ENCODE data around the gene SNX33.

DNA sequence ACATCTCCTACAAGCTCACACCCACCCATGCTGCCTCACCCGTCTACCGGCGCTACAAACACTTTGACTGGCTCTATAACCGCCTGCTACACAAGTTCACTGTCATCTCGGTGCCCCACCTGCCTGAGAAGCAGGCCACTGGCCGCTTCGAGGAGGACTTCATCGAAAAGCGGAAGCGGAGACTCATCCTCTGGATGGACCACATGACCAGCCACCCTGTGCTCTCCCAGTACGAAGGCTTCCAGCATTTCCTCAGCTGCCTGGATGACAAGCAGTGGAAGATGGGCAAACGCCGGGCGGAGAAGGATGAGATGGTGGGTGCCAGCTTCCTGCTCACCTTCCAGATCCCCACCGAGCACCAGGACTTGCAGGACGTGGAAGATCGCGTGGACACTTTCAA lies 2.1 kb downstream of the SNX33 start:
- TF ChIP-seq, protein P1, sequence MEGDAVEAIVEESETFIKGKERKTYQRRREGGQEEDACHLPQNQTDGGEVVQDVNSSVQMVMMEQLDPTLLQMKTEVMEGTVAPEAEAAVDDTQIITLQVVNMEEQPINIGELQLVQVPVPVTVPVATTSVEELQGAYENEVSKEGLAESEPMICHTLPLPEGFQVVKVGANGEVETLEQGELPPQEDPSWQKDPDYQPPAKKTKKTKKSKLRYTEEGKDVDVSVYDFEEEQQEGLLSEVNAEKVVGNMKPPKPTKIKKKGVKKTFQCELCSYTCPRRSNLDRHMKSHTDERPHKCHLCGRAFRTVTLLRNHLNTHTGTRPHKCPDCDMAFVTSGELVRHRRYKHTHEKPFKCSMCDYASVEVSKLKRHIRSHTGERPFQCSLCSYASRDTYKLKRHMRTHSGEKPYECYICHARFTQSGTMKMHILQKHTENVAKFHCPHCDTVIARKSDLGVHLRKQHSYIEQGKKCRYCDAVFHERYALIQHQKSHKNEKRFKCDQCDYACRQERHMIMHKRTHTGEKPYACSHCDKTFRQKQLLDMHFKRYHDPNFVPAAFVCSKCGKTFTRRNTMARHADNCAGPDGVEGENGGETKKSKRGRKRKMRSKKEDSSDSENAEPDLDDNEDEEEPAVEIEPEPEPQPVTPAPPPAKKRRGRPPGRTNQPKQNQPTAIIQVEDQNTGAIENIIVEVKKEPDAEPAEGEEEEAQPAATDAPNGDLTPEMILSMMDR (IDR thresholded peaks at IDR 0.05; ENCODE audit: poor library complexity): no peak
- TF ChIP-seq EZH2 (IDR thresholded peaks at IDR 0.05; ENCODE audit: borderline replicate concordance): no peak

Data from hepatocyte (in vitro differentiated cells).